ENCODE measurements around the gene CD300LD. TPM values are rescaled to one million over a fixed set of nuclear protein-coding genes. Genes with fewer than 3 reads are reported as not detected.

Gene CD300LD
- total and polyA plus RNA-seq, 2 experiments from 2014 or later = not detected

- TF ChIP-seq, protein P1, sequence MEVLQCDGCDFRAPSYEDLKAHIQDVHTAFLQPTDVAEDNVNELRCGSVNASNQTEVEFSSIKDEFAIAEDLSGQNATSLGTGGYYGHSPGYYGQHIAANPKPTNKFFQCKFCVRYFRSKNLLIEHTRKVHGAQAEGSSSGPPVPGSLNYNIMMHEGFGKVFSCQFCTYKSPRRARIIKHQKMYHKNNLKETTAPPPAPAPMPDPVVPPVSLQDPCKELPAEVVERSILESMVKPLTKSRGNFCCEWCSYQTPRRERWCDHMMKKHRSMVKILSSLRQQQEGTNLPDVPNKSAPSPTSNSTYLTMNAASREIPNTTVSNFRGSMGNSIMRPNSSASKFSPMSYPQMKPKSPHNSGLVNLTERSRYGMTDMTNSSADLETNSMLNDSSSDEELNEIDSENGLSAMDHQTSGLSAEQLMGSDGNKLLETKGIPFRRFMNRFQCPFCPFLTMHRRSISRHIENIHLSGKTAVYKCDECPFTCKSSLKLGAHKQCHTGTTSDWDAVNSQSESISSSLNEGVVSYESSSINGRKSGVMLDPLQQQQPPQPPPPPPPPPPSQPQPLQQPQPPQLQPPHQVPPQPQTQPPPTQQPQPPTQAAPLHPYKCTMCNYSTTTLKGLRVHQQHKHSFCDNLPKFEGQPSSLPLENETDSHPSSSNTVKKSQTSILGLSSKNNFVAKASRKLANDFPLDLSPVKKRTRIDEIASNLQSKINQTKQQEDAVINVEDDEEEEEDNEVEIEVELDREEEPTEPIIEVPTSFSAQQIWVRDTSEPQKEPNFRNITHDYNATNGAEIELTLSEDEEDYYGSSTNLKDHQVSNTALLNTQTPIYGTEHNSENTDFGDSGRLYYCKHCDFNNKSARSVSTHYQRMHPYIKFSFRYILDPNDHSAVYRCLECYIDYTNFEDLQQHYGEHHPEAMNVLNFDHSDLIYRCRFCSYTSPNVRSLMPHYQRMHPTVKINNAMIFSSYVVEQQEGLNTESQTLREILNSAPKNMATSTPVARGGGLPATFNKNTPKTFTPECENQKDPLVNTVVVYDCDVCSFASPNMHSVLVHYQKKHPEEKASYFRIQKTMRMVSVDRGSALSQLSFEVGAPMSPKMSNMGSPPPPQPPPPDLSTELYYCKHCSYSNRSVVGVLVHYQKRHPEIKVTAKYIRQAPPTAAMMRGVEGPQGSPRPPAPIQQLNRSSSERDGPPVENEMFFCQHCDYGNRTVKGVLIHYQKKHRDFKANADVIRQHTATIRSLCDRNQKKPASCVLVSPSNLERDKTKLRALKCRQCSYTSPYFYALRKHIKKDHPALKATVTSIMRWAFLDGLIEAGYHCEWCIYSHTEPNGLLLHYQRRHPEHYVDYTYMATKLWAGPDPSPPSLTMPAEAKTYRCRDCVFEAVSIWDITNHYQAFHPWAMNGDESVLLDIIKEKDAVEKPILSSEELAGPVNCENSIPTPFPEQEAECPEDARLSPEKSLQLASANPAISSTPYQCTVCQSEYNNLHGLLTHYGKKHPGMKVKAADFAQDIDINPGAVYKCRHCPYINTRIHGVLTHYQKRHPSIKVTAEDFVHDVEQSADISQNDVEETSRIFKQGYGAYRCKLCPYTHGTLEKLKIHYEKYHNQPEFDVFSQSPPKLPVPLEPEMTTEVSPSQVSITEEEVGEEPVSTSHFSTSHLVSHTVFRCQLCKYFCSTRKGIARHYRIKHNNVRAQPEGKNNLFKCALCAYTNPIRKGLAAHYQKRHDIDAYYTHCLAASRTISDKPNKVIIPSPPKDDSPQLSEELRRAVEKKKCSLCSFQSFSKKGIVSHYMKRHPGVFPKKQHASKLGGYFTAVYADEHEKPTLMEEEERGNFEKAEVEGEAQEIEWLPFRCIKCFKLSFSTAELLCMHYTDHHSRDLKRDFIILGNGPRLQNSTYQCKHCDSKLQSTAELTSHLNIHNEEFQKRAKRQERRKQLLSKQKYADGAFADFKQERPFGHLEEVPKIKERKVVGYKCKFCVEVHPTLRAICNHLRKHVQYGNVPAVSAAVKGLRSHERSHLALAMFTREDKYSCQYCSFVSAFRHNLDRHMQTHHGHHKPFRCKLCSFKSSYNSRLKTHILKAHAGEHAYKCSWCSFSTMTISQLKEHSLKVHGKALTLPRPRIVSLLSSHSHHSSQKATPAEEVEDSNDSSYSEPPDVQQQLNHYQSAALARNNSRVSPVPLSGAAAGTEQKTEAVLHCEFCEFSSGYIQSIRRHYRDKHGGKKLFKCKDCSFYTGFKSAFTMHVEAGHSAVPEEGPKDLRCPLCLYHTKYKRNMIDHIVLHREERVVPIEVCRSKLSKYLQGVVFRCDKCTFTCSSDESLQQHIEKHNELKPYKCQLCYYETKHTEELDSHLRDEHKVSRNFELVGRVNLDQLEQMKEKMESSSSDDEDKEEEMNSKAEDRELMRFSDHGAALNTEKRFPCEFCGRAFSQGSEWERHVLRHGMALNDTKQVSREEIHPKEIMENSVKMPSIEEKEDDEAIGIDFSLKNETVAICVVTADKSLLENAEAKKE (CRISPR knock-in tag; IDR thresholded peaks at IDR 0.05) = no peak
Observed at GRCh38 chr17:74531231-74531761, 60.8 kb downstream of the CD300LD start, which contains the start of gene CD300LB (continued).

GRCh38 chr17:74530831-74531150 lies 61.3 kb downstream of the CD300LD start:
- H3K4me1 Mint-ChIP-seq = peaks cover 4% of the 10 kb centered on the region
- H3K27me3 Mint-ChIP-seq (ENCODE audit: insufficient read depth, low read depth, poor library complexity) = peaks cover 10% of the 10 kb centered on the region
- TF ChIP-seq, protein P2, sequence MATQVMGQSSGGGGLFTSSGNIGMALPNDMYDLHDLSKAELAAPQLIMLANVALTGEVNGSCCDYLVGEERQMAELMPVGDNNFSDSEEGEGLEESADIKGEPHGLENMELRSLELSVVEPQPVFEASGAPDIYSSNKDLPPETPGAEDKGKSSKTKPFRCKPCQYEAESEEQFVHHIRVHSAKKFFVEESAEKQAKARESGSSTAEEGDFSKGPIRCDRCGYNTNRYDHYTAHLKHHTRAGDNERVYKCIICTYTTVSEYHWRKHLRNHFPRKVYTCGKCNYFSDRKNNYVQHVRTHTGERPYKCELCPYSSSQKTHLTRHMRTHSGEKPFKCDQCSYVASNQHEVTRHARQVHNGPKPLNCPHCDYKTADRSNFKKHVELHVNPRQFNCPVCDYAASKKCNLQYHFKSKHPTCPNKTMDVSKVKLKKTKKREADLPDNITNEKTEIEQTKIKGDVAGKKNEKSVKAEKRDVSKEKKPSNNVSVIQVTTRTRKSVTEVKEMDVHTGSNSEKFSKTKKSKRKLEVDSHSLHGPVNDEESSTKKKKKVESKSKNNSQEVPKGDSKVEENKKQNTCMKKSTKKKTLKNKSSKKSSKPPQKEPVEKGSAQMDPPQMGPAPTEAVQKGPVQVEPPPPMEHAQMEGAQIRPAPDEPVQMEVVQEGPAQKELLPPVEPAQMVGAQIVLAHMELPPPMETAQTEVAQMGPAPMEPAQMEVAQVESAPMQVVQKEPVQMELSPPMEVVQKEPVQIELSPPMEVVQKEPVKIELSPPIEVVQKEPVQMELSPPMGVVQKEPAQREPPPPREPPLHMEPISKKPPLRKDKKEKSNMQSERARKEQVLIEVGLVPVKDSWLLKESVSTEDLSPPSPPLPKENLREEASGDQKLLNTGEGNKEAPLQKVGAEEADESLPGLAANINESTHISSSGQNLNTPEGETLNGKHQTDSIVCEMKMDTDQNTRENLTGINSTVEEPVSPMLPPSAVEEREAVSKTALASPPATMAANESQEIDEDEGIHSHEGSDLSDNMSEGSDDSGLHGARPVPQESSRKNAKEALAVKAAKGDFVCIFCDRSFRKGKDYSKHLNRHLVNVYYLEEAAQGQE (IDR thresholded peaks at IDR 0.05; ENCODE audit: unreplicated experiment) = no peak
- TF ChIP-seq, protein P3, sequence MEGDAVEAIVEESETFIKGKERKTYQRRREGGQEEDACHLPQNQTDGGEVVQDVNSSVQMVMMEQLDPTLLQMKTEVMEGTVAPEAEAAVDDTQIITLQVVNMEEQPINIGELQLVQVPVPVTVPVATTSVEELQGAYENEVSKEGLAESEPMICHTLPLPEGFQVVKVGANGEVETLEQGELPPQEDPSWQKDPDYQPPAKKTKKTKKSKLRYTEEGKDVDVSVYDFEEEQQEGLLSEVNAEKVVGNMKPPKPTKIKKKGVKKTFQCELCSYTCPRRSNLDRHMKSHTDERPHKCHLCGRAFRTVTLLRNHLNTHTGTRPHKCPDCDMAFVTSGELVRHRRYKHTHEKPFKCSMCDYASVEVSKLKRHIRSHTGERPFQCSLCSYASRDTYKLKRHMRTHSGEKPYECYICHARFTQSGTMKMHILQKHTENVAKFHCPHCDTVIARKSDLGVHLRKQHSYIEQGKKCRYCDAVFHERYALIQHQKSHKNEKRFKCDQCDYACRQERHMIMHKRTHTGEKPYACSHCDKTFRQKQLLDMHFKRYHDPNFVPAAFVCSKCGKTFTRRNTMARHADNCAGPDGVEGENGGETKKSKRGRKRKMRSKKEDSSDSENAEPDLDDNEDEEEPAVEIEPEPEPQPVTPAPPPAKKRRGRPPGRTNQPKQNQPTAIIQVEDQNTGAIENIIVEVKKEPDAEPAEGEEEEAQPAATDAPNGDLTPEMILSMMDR (conservative IDR thresholded peaks at IDR 0.05; ENCODE audit: low read depth in 2 of 2) = no peak
- no peak for TF ChIP-seq POLR2AphosphoS5 (IDR thresholded peaks at IDR 0.05; ENCODE audit: low read depth)
- no peak for TF ChIP-seq JUNB (IDR thresholded peaks at IDR 0.05; ENCODE audit: unreplicated experiment)
- TF ChIP-seq EZH2 (IDR thresholded peaks at IDR 0.05; ENCODE audit: low read depth, unreplicated experiment) = no peak
- no peak for TF ChIP-seq ZNF331 (CRISPR knock-in tag; IDR thresholded peaks at IDR 0.05; ENCODE audit: low read depth)
- no peak for TF ChIP-seq ZNF114 (CRISPR knock-in tag; IDR thresholded peaks at IDR 0.05)
- no peak for TF ChIP-seq NANOG (IDR thresholded peaks at IDR 0.05; ENCODE audit: borderline replicate concordance)
- TF ChIP-seq EZH2phosphoT487 (IDR thresholded peaks at IDR 0.05; ENCODE audit: unreplicated experiment) = no peak
- TF ChIP-seq STAT1 (IDR thresholded peaks at IDR 0.05; ENCODE audit: unreplicated experiment) = no peak
- no peak for TF ChIP-seq CREB1 (CRISPR knock-in tag; IDR thresholded peaks at IDR 0.05; ENCODE audit: low read depth)

More at GRCh38 chr17:74530831-74531150, 61.3 kb downstream of the CD300LD start:
- Histone ChIP-seq H3K9me2 (ENCODE audit: insufficient read depth) (no peaks in the 10 kb centered on the region), H3K79me2 (replicated peaks; ENCODE audit: insufficient read depth) (no peaks in the 10 kb centered on the region), H3K4me1 (ENCODE audit: insufficient read depth) (no peaks in the 10 kb centered on the region), H3K36me3 (ENCODE audit: insufficient read depth) (no peaks in the 10 kb centered on the region), H3K27ac (ENCODE audit: low read depth) (no peak overlapping the region), H3K4me2 (no peak overlapping the region), H3F3A (replicated peaks; ENCODE audit: low read depth) (no peaks in the 10 kb centered on the region), H3K27me3 (ENCODE audit: insufficient read depth) (no peaks in the 10 kb centered on the region), H2AFZ (no peak overlapping the region), H4K20me1 (replicated peaks; ENCODE audit: insufficient read depth) (no peaks in the 10 kb centered on the region), H3K4me3 (no peak overlapping the region)
- no peak overlapping the region for H3K4me3 Mint-ChIP-seq
- DNase-seq (ENCODE audit: low spot score) (no peak), ATAC-seq (no peak)
- no peaks in the 10 kb centered on the region for H3K36me3 Mint-ChIP-seq (ENCODE audit: low read depth)
- H3K9me3 Mint-ChIP-seq = peaks cover under 1% of the 10 kb centered on the region; the same call in 2 of the 3 replicates
- H3K27ac Mint-ChIP-seq = no peak overlapping the region

Measured in GM23338 (cell line).